Caco-2 (cell line): ENCODE results near the gene RHAG. TPM values are rescaled to one million over a fixed set of nuclear protein-coding genes. Genes with fewer than 3 reads are reported as not detected.

ENCODE experiments used
- Bru-seq: library from RNA; stranded (reverse); fragments of 400-500 nt; gene quantifications from one replicate; lab custom pipeline; 2021; lab: Mats Ljungman, UMichigan
- BruChase-seq, 2 experiments: library from RNA; stranded (reverse); fragments of 400-500 nt; gene quantifications; one replicate each; lab custom pipeline; 2021; lab: Mats Ljungman, UMichigan
- BruUV-seq: library from RNA; stranded (reverse); fragments of 400-500 nt; replicated peaks from 2 replicates; lab custom pipeline; 2021; lab: Mats Ljungman, UMichigan
- CTCF ChIA-PET: fragments of 300-600 bp; sonication (Branson Sonifier 250); formaldehyde crosslinking; loops from one replicate; lab custom pipeline; 2022; ENCODE audit warnings: antibody characterized with exemption; lab: Charles Lee
- POLR2A ChIA-PET: fragments of 300-600 bp; sonication (Branson Sonifier 250); formaldehyde crosslinking; loops from one replicate; lab custom pipeline; 2022; ENCODE audit warnings: antibody characterized with exemption; lab: Charles Lee
- DNase-seq, 2 experiments: peaks; one replicate each; pipeline versions ENCODE4 v3.0.0 to v3.0.0-alpha.2; 2020 to 2022
- H3K27me3 ChIP-seq: replicated peaks from 2 replicates; pipeline ENCODE4 v1.6.0; 2011; ENCODE audit warnings: low read length; ENCODE audit not compliant: control insufficient read depth, insufficient read depth
- H3K36me3 ChIP-seq: 2 replicates; pipeline ENCODE4 v1.5.1; 2011; ENCODE audit warnings: low read length; ENCODE audit not compliant: control insufficient read depth, insufficient read depth
- H3K4me1 ChIP-seq: fragments of 250-450 bp; sonication (Bioruptor Pico); 2 replicates; pipeline ENCODE4 v1.5.1; 2020; ENCODE audit warnings: mild to moderate bottlenecking
- H3K4me3 ChIP-seq: 2 replicates; pipeline ENCODE4 v1.5.1; 2011; ENCODE audit warnings: low read depth, mild to moderate bottlenecking, control low read depth, low read length
- H3K9me3 ChIP-seq: fragments of 250-450 bp; sonication (Bioruptor Pico); 2 replicates; pipeline ENCODE4 v1.5.1; 2020; ENCODE audit warnings: mild to moderate bottlenecking, moderate library complexity
- H3K27ac Mint-ChIP-seq: one replicate; pipeline ENCODE4 v1.8.0; 2022; ENCODE audit warnings: mixed read lengths; ENCODE audit not compliant: unreplicated experiment
- H3K27me3 Mint-ChIP-seq: one replicate; pipeline ENCODE4 v1.8.0; 2022; ENCODE audit warnings: mixed read lengths; ENCODE audit not compliant: insufficient read depth, unreplicated experiment
- H3K36me3 Mint-ChIP-seq: one replicate; pipeline ENCODE4 v1.8.0; 2022; ENCODE audit warnings: mild to moderate bottlenecking, mixed read lengths; ENCODE audit not compliant: insufficient read depth, unreplicated experiment
- H3K4me1 Mint-ChIP-seq: one replicate; pipeline ENCODE4 v1.8.0; 2022; ENCODE audit warnings: low read depth, mixed read lengths; ENCODE audit not compliant: unreplicated experiment
- H3K4me3 Mint-ChIP-seq: one replicate; pipeline ENCODE4 v1.8.0; 2022; ENCODE audit warnings: mild to moderate bottlenecking, moderate library complexity, mixed read lengths; ENCODE audit not compliant: unreplicated experiment
- H3K9me3 Mint-ChIP-seq: one replicate; pipeline ENCODE4 v1.8.0; 2022; ENCODE audit warnings: mixed read lengths; ENCODE audit not compliant: unreplicated experiment
- intact Hi-C: fragments of 100-400 bp; cut with micrococcal nuclease; formaldehyde crosslinking; loops from one replicate; pipeline ENCODE4 v1.10.0; 2022; ENCODE audit not compliant: unreplicated experiment
- long read RNA-seq: library from polyadenylated mRNA; stranded (forward); transcript quantifications from one replicate; pipeline ENCODE4 v2.0.0, GENCODE V29; 2022
- total RNA-seq: library from RNA; stranded (reverse); gene quantifications from 2 replicates; pipeline ENCODE4 v1.2.3, GENCODE V29; 2022
- TF ChIP-seq, protein P1 (sequence below), 2 experiments: fragments of 200-600 bp in 1 of 2; IDR thresholded peaks; 1 replicate in 1 of 2; 2 replicates in 1 of 2; pipeline versions ENCODE4 v1.5.1 to v1.8.0; 2011 to 2022; ENCODE audit warnings: antibody characterized with exemption in 1 of 2, control low read depth in 1 of 2, inconsistent platforms in 1 of 2, low read depth in 1 of 2, low read length in 1 of 2, mild to moderate bottlenecking in 1 of 2, moderate library complexity in 1 of 2; ENCODE audit not compliant: insufficient read depth in 1 of 2, severe bottlenecking in 1 of 2, unreplicated experiment in 1 of 2

Gene RHAG
- total RNA-seq: not detected in 2 replicates
- Bru-seq, nascent RNA: not detected
- BruChase-seq, experiment 1, labeled RNA remaining after a 2-hour chase: percentile 3 among the genes with signal in this experiment
- BruChase-seq, experiment 2, labeled RNA remaining after a 6-hour chase: percentile 8 among the genes with signal in this experiment
- long read RNA-seq: 0 reads

DNA sequence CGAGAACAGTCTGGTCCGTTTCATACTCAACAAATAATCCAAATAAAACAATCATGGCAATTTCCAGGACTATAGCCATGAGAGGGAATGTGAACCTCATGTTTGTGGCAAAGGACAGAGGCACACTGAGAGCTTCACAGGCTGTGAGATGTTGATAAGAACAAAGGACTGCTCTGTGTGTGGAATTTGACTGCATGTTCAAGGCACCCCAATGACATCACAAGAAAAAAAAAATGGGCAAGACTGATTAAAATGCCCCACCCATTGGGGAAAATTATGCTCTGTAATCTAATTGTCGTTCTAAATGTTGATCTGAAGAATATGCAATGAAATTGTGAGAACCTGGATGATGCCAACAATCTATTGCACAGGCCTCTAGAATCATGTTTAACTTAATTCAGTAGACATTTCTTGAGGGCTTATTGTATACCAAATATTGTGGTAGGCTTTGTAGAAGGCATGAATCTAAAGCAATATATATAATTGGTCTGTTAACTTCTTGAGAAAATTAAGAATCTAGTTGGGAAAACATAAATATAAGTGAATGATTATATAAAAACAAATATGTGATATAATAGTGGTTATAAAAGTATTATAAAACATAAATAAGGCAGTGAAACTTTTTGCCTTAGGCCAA lies at the start of gene RHAG:
RHAG (minus strand) TSS at position 127 of the 637 bp plus-strand sequence; CDS start at position 100, 27 bp downstream.
- Histone ChIP-seq H3K9me3 (no peaks in the 10 kb centered on the region), H3K4me3 (no peak within 1 kb of the TSS), H3K4me1 (peaks cover 8% of the 10 kb centered on the region), H3K36me3 (no peaks in the 10 kb centered on the region), H3K27me3 (no peaks in the 10 kb centered on the region)
- Mint-ChIP-seq H3K27me3 (no peaks in the 10 kb centered on the region), H3K27ac (no peak within 1 kb of the TSS), H3K4me1 (peaks cover 9% of the 10 kb centered on the region), H3K36me3 (no peaks in the 10 kb centered on the region), H3K4me3 (no peak within 1 kb of the TSS), H3K9me3 (no peaks in the 10 kb centered on the region)
- BruUV-seq: no TSS peak
- no peak for DNase-seq
- TF ChIP-seq, protein P1, sequence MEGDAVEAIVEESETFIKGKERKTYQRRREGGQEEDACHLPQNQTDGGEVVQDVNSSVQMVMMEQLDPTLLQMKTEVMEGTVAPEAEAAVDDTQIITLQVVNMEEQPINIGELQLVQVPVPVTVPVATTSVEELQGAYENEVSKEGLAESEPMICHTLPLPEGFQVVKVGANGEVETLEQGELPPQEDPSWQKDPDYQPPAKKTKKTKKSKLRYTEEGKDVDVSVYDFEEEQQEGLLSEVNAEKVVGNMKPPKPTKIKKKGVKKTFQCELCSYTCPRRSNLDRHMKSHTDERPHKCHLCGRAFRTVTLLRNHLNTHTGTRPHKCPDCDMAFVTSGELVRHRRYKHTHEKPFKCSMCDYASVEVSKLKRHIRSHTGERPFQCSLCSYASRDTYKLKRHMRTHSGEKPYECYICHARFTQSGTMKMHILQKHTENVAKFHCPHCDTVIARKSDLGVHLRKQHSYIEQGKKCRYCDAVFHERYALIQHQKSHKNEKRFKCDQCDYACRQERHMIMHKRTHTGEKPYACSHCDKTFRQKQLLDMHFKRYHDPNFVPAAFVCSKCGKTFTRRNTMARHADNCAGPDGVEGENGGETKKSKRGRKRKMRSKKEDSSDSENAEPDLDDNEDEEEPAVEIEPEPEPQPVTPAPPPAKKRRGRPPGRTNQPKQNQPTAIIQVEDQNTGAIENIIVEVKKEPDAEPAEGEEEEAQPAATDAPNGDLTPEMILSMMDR (IDR thresholded peaks at IDR 0.05; ENCODE audit: insufficient read depth in 1 of 2, low read depth in 1 of 2, low read length in 1 of 2, severe bottlenecking in 1 of 2, unreplicated experiment in 1 of 2): no peak
- CTCF ChIA-PET: no interaction called here
- intact Hi-C loops: no loop called here
- POLR2A ChIA-PET: no interaction called here

DNA sequence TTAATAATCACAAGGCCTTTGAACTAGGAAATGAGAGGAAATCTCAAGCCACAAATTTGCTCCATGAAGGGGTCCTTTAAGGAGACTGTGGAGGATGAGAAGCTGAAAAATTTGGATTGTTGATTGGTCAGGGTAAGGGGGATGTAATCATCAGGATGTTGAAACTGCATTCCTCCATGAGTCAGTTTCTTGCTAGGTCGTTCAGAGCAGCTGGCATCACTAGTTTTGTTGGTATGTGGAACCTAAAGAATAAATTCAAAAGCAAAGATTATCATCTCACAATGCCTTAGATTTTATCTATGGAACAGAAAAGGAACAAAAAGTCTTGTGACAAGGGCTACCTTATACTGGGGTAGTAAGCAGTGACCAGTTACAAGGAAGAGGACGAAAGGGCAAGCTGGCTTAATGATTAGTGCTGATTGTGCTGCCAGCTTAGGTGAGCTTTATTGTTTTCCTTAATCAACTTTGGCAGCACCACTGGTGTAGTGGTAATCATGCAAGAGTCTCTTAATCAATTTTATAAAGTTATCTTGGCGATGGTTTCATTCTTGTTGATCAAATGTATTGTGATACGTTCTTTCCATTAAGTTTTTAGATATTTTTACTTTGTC lies 40.1 kb upstream of the RHAG start:
- no peak for DNase-seq
- POLR2A ChIA-PET: no interaction called here
- no peaks in the 10 kb centered on the region for H3K27me3 ChIP-seq
- Mint-ChIP-seq H3K4me3 (no peak overlapping the region), H3K36me3 (no peaks in the 10 kb centered on the region), H3K27me3 (no peaks in the 10 kb centered on the region), H3K27ac (no peak overlapping the region), H3K9me3 (no peaks in the 10 kb centered on the region), H3K4me1 (no peaks in the 10 kb centered on the region)
- H3K9me3 ChIP-seq: no peaks in the 10 kb centered on the region
- H3K4me3 ChIP-seq: no peak overlapping the region
- no TSS peak for BruUV-seq
- H3K4me1 ChIP-seq: no peaks in the 10 kb centered on the region
- TF ChIP-seq, protein P1 (IDR thresholded peaks at IDR 0.05; ENCODE audit: insufficient read depth in 1 of 2, low read depth in 1 of 2, low read length in 1 of 2, severe bottlenecking in 1 of 2, unreplicated experiment in 1 of 2): no peak
- H3K36me3 ChIP-seq: no peaks in the 10 kb centered on the region
- intact Hi-C loops: no loop called here
- CTCF ChIA-PET: no interaction called here

DNA sequence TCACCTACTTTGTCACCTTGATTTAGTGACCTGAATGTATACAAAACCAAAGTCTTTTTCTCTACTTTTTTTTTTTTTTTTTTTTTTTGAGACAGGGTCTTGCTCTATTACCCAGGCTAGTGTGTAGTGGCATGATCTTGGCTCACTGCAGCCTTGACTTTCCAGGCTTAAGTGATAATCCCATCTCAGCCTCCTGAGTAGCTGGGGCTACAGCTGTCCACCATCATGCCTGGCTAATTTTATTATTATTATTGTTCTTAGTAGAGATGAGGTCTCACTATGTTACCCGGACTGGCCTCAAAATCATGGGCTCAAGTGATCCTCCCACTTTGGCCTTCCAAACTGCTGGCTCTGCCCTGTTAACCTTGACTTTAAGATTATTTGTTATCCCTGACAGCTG lies 39.2 kb upstream of the RHAG start:
- no peaks in the 10 kb centered on the region for H3K36me3 ChIP-seq
- Mint-ChIP-seq H3K27ac (no peak overlapping the region), H3K4me3 (no peak overlapping the region), H3K27me3 (no peaks in the 10 kb centered on the region), H3K9me3 (no peaks in the 10 kb centered on the region), H3K36me3 (no peaks in the 10 kb centered on the region), H3K4me1 (no peaks in the 10 kb centered on the region)
- BruUV-seq: no TSS peak
- H3K9me3 ChIP-seq: no peaks in the 10 kb centered on the region
- ChIA-PET CTCF (no interaction called here), POLR2A (no interaction called here)
- no peaks in the 10 kb centered on the region for H3K27me3 ChIP-seq
- intact Hi-C loops: no loop called here
- TF ChIP-seq, protein P1 (IDR thresholded peaks at IDR 0.05; ENCODE audit: insufficient read depth in 1 of 2, low read depth in 1 of 2, low read length in 1 of 2, severe bottlenecking in 1 of 2, unreplicated experiment in 1 of 2): no peak
- no peak overlapping the region for H3K4me3 ChIP-seq
- DNase-seq: no peak
- no peaks in the 10 kb centered on the region for H3K4me1 ChIP-seq
